GM21390 (cell line): Measurements from ENCODE around the gene KCNQ4.

Source experiments
- ATAC-seq: cut with Tn5 transposase; IDR thresholded peaks from one replicate; pipeline ENCODE4 v1.9.1; 2021; ENCODE audit not compliant: unreplicated experiment

Gene KCNQ4

GRCh38 chr1:40754201-40754600 lies 29.4 kb upstream of the KCNQ4 start:
- no peak for ATAC-seq

GRCh38 chr1:40755067-40755466 lies 28.5 kb upstream of the KCNQ4 start:
- ATAC-seq = no peak

GRCh38 chr1:40756523-40756922 lies 27.1 kb upstream of the KCNQ4 start:
- no peak for ATAC-seq

- ATAC-seq = no peak
These were observed 26.5 kb upstream of the KCNQ4 start for GRCh38 chr1:40757084-40757483.

GRCh38 chr1:40758004-40758403 lies 25.6 kb upstream of the KCNQ4 start:
- no peak for ATAC-seq

- no peak for ATAC-seq
These were observed 24.8 kb upstream of the KCNQ4 start for GRCh38 chr1:40758578-40759343.

- no peak for ATAC-seq
These were observed 22.6 kb upstream of the KCNQ4 start for GRCh38 chr1:40760984-40761383.

GRCh38 chr1:40762144-40762923 lies 21.3 kb upstream of the KCNQ4 start:
- peak; percentile 51 for ATAC-seq

GRCh38 chr1:40763742-40764532 lies 19.6 kb upstream of the KCNQ4 start:
- peak; percentile 53 for ATAC-seq

- no peak for ATAC-seq
These were observed 18.6 kb upstream of the KCNQ4 start for GRCh38 chr1:40764981-40765380.

- ATAC-seq = no peak
These were observed 17.6 kb upstream of the KCNQ4 start for GRCh38 chr1:40766017-40766416.

GRCh38 chr1:40766560-40766959 lies 17.0 kb upstream of the KCNQ4 start:
- no peak for ATAC-seq

GRCh38 chr1:40768146-40768990 lies 15.2 kb upstream of the KCNQ4 start:
- ATAC-seq = no peak

- no peak for ATAC-seq
These were observed 13.8 kb upstream of the KCNQ4 start for GRCh38 chr1:40769815-40770214.

- no peak for ATAC-seq
These were observed 13.1 kb upstream of the KCNQ4 start for GRCh38 chr1:40770296-40771070.

GRCh38 chr1:40772146-40772955 lies 11.2 kb upstream of the KCNQ4 start:
- no peak for ATAC-seq

- no peak for ATAC-seq
These were observed 9.8 kb upstream of the KCNQ4 start for GRCh38 chr1:40773748-40774265.

GRCh38 chr1:40774266-40774998 lies 9.2 kb upstream of the KCNQ4 start:
- ATAC-seq = no peak
